ENCODE measurements around the gene CDH2. TPM values are rescaled to one million over a fixed set of nuclear protein-coding genes. Genes with fewer than 3 reads are reported as not detected.

Gene CDH2
- total and polyA plus RNA-seq, 9 donors: 2.9 to 78.3 (median 11.2) TPM

DNA sequence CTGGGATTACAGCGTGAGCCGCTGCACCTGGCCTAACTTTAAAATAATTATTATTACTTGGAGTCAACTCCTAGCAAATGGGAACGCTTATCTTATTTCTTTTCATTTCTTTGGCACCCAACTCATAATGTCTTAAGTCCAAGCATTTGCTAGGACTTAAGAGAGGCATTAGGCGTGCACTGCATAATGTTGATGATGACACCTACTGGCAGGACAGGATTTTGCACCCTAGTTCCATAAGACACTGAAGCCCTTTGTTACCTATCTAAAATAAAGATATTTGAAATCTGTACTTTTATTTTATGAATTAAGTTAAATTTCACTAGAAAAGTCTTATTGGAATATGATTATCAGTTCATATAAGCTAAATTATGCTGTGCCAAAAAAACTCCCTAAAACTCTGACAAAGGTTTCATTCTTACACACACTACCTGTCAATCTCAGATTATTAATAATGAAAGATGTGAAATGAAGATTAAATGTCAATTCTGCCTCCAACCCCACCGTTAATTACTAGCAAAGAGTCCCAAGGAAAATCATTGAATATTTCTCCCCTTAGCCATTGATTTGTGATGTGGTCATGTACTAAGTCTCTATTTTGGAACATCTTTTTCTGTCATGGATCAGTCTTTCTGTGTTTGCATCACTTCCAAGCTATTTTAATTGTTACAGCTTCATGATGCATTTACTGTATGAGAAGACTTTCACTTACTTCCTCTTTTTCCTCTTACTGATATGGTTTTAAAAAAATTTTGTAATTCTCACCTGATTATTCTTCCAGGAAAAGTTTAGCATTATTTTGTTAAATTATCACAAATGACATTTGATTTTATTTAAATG is 12.7 kb upstream of the CDH2 start:
- no peak overlapping the region for H3K4me3 ChIP-seq
- H3K4me1 ChIP-seq (ENCODE audit: insufficient read depth): no peaks in the 10 kb centered on the region
- no peak overlapping the region for H3K27ac ChIP-seq
- H3K9me3 ChIP-seq: no peaks in the 10 kb centered on the region
- TF ChIP-seq, protein P1, sequence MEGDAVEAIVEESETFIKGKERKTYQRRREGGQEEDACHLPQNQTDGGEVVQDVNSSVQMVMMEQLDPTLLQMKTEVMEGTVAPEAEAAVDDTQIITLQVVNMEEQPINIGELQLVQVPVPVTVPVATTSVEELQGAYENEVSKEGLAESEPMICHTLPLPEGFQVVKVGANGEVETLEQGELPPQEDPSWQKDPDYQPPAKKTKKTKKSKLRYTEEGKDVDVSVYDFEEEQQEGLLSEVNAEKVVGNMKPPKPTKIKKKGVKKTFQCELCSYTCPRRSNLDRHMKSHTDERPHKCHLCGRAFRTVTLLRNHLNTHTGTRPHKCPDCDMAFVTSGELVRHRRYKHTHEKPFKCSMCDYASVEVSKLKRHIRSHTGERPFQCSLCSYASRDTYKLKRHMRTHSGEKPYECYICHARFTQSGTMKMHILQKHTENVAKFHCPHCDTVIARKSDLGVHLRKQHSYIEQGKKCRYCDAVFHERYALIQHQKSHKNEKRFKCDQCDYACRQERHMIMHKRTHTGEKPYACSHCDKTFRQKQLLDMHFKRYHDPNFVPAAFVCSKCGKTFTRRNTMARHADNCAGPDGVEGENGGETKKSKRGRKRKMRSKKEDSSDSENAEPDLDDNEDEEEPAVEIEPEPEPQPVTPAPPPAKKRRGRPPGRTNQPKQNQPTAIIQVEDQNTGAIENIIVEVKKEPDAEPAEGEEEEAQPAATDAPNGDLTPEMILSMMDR (IDR thresholded peaks at IDR 0.05): peak in 1 of 3 donors; percentile 21
- TF ChIP-seq POLR2A (IDR thresholded peaks at IDR 0.05): no peak
- no peak for TF ChIP-seq EP300 (IDR thresholded peaks at IDR 0.05)
- no peaks in the 10 kb centered on the region for H3K36me3 ChIP-seq
- no peak for DNase-seq
- WGBS, 3 donors: 77 to 86% (median 83%) methylated on average over 5 of the region's 5 CpGs
- intact Hi-C loops (cut with DNase I): no loop called here
- no peaks in the 10 kb centered on the region for H3K27me3 ChIP-seq

DNA sequence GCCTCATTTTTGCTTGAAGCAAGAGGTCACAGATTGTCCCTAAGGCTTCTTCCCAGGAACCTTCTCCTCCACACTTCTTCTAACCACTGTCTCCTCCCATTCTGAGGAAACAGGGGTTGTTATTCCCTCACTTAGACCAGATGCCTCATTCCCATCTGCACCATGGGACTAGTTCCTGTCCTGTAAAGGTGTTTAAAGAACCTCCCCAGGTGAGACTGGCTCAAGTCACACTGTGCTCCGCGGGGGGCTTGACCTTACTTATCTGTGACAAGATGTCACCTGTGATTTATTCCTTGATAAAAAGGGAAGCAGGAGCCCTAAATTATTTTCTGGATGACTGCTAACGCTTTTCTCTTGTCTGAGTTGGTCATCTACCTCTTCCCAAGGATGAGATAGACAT is 8.2 kb upstream of the CDH2 start:
- WGBS, 3 donors: 88 to 94% (median 89%) methylated on average over 3 of the region's 3 CpGs
- Histone ChIP-seq H3K4me1 (ENCODE audit: insufficient read depth) (no peaks in the 10 kb centered on the region), H3K27me3 (no peaks in the 10 kb centered on the region), H3K36me3 (no peaks in the 10 kb centered on the region), H3K27ac (no peak overlapping the region), H3K4me3 (no peak overlapping the region), H3K9me3 (no peaks in the 10 kb centered on the region)
- DNase-seq: no peak
- no peak for TF ChIP-seq POLR2A (IDR thresholded peaks at IDR 0.05)
- TF ChIP-seq, protein P1 (IDR thresholded peaks at IDR 0.05): no peak
- TF ChIP-seq EP300 (IDR thresholded peaks at IDR 0.05): no peak
- intact Hi-C loops (cut with DNase I): no loop called here

DNA sequence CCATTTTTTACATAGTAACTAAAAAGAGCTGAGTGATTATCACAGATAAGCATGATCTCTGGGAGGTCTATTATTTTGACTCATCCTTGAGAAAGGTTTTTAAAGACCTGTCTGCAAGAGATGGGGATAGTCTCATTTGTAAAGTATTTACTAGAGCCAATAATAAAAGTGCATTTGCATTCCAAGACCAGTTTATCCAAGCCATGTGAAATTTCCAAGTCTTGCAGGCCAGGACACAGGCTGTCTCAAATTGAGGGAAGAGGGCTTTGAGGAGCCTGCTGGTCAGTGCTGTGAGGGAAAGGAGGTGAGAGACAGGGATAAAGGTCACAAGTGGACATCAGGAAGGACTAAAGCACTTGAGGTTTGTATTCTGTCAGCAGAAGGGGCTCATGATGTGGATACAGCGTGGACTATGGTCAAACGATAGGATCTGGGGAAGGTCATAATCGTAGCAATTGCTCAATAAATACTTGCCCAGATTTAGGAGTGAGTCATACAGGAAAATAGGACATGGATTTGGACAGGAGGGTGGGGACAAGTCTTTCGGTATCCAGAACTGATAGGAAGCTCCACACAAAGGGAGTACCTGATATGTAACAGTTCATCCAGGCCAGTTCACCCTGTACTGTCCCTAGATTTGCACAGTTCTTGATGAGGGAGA is 6.6 kb upstream of the CDH2 start:
- Histone ChIP-seq H3K4me1 (ENCODE audit: insufficient read depth) (no peaks in the 10 kb centered on the region), H3K27ac (no peak overlapping the region), H3K36me3 (no peaks in the 10 kb centered on the region), H3K4me3 (no peak overlapping the region), H3K27me3 (no peaks in the 10 kb centered on the region), H3K9me3 (no peaks in the 10 kb centered on the region)
- TF ChIP-seq POLR2A (IDR thresholded peaks at IDR 0.05): no peak
- TF ChIP-seq, protein P1 (IDR thresholded peaks at IDR 0.05): no peak
- no peak for TF ChIP-seq EP300 (IDR thresholded peaks at IDR 0.05)
- 61 to 81% (median 72%) methylated on average over 4 of the region's 4 CpGs for WGBS, 3 donors
- DNase-seq: no peak
- intact Hi-C loops (cut with DNase I): no loop called here

DNA sequence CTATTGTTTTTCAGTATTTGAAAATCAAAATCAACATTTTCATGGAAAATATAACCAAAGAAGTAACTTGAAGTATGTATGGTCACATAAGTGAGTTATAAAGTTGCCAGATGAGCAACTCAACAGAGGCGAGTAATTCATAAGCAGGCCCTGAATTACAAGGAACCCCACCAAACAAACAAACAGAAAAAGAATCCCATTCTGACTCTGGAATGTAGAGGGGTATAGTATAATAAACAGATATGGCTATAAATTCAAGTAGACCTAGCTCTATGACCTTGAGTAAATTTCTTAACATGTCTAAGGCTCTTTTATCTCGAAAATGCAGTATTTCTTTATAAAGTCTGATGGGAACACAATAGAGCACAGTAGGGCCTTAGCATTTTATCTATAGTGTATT is 4.7 kb upstream of the CDH2 start:
- Histone ChIP-seq H3K4me1 (ENCODE audit: insufficient read depth) (no peaks in the 10 kb centered on the region), H3K9me3 (no peaks in the 10 kb centered on the region), H3K27ac (no peak overlapping the region), H3K4me3 (no peak overlapping the region), H3K27me3 (no peaks in the 10 kb centered on the region), H3K36me3 (no peaks in the 10 kb centered on the region)
- 70 to 76% (median 71%) methylated on average over 2 of the region's 2 CpGs for WGBS, 3 donors
- TF ChIP-seq EP300 (IDR thresholded peaks at IDR 0.05) (no peak), POLR2A (IDR thresholded peaks at IDR 0.05) (no peak)
- TF ChIP-seq, protein P1 (IDR thresholded peaks at IDR 0.05): no peak
- intact Hi-C loops (cut with DNase I): no loop called here
- DNase-seq: no peak

Measured in ovary (tissue), 9 donors.